HG03280 (cell line): ENCODE data around the gene DIP2C.

Experiments used
- ATAC-seq: cut with Tn5 transposase; IDR thresholded peaks from one replicate; pipeline ENCODE4 v1.9.1; 2021; ENCODE audit warnings: mild to moderate bottlenecking, moderate library complexity; ENCODE audit not compliant: unreplicated experiment

The DIP2C gene

DNA sequence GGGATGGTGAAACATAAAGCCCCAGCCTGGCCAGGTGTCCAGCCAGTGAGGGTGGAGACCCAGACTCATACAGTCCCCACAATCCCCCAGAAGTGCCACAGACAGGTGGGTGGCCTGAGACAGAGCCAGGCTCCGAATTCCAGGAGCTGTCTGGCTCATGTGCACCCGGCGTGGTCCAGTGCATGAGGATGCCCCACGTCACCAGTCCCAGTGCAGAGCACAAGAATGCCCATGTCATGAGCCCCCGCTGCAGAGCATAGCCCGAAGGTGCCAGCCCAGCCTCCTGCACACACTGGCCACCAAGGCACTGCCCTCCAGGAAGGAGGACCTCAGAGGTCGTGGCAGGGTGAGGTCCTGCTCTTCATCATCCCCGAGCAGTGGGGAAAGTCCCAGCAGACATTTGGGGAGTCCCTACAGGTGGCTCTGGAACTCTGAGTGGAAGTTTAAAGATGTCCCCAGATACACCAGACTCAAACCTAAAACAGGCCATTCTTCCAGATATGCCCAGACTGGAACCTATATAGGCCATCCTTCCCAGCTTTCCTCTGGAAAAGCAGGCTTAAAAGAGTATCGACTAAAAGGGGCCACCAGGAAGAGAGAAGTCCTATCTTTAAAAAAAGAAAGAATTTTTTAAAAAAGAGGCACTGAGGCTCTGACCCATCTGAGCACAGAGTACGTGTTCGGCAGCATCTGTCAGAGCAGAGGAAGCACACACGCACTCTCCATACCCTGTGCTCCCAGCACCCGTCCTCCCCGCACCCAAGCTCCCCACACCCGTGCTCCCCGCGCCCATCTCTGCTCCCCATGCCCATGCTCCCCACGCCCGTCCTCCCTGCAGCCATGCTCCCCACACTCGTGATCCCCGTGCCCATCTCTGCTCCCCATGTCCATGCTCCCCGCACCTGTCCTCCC lies 11.5 kb downstream of the DIP2C start:
- no peak for ATAC-seq

DNA sequence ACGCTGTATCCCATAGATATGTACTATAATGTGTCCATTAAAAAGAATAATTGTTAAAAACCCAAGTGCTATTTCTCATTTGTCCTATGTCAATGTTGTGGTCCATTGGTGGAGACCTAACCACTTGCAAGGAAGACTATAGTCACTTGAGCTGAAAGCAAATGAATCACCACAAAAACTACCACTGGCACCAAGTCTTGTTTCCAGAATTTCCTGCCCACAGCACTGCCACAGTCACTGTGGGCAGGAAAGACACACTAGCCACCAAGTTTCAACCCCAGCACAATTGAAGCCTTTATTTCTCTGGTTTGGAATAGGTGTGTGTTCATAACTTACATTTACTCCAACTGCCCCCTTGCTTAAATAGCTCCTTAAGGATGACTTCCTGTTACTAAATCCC lies 12.4 kb downstream of the DIP2C start:
- no peak for ATAC-seq

DNA sequence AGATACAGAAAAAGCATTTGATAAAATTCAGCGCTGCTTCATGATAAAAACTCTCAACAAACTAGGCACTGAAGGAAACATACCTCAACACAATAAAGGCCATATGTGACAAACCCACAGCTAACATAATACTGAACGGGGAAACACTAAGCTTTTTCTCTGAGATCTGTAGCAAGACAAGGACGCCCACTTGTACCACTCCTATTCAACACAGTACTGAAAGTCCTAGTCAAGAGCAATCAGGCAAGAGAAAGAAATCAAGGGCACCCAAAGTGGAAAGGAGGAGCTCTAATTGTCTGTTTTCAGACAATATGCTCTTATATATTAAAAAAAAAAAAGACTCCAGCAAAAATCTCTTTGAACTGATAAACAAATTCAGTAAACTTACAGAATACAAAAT lies 13.3 kb downstream of the DIP2C start:
- ATAC-seq = no peak

DNA sequence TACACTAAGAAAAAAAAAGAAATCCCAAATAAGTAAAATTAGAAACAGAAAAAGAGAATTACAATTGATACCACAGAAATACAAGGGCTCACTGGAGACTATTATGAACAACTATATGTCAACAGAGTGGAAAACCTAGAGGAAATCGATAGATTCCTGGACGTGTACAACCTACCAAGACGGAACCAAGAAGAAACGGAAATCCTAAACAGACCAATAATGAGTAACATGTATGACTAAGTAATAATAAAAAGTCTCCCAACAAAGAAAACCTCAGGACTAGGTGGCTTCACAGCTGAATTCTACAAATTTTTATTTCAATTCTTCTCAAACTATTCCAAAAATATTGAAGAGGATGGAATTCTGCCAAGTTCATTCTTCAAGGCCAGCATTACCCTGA lies 13.9 kb downstream of the DIP2C start:
- no peak for ATAC-seq

DNA sequence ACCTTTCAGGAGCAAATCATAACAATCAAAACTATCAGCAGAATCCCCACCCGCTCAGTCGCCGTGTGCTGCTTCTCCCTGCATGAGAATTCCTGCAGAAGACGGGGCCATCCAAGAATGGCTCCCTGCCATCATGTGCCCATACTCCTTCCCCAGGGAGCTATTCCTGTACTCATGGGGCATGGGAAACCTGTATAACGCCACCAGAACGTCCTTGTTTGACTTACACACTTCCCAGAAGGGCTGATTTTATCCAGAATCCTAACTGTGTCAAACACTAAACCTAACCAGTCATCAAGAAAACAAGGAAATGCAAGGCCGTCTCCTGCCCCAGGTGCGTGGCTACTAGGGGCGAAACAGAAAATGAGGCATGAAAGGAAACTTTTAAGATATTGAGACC lies 16.0 kb downstream of the DIP2C start:
- no peak for ATAC-seq

DNA sequence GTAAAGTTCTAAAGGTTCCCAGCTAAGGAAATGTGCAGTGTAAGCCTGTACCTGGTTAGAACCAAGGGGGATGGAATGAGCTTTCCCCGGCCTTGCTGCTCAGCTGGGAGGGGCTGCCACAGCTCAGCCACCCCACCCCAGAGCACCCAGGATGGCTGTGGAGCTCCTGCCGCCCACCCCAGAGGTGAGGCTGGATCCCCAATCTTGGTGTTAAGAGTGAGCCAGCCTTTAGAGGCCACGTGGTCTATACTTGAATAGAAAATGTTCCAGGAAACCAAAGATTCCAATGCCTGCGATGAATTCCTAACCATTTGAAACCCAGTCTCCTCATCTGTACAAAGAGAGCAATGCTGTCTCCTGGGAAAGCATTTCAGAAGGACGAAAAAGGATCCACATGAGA lies 16.5 kb downstream of the DIP2C start:
- no peak for ATAC-seq

DNA sequence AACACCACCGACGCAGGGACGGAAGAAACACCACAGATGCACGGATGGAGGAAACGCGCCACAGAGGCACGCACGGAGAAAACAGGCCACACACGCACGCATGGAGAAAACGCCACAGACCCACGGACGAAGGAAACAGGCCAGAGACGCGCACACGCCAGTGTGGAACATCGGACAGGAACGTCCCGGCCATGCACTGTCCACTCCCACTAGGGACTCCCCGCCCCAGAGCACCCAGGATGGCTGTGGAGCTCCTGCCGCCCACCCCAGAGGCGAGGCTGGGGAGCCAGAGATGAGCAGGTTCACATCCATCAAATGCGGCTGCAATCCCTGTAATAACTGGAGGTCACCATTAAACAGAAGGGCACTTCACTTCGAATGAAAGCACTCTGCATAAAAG lies 17.3 kb downstream of the DIP2C start:
- no peak for ATAC-seq

DNA sequence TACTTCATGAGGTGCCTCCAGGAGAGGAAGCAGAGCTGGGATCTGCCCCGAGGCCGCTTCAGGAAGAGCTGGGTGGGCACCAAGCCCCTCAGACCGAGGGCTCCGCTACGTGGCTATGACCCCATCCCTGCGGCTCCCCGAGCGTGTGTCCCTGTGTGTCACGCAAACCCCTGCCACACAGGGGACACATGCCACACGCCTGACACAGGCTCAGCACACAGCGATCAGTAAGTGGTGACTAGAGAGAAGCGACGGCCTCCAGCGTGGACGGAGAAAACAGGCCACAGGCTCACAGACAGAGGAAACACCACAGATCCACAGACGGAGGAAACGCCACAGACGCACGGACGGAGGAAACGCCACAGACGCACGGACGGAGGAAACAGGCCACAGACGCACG lies 18.5 kb downstream of the DIP2C start:
- no peak for ATAC-seq

DNA sequence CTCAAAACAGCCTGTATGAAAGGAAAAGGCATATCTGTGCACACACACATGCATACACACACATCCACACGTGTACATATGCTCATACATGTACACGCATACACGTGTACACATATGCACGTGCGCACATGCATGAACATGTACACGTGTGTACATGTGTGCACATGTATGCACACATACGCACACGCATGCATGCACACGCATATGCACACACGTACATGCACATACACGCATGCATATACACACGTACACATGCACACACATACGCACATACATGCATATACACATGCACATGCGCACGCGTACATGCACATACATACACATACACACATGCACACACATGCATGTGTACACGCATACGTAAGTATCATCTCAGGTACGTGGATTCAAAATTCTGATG lies 19.4 kb downstream of the DIP2C start:
- no peak for ATAC-seq

DNA sequence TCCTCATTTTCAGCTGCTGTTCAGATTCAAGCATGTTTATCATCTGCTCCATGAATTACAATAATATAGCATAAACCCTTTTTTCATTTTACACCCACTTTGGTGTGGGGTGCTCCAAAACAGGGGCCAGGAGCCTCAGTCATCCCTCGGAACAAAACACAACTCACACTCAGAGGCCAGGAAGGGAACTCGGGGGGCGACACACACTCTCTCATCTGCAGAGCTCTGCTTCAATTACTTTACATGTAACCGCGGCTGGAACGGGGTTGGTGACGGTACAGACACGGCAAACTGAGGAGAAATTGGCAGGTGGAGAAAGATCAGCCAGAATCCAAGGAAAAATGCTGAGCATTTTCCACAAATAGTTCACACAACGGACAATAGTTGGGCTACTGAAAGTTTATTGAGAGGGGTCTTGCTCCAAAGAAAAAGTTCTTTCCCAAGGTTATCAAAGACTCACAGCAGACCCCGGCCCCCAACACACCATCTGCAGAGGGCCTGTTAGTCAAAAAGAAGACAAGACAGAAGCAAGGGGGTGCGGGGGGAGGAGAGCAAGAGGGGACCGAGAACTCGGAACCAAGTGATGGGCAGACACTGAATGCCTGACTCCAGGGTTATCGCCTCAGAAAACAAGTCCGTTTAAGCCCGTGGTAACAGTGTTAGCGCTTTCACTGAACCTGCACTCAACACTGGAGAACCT lies 20.5 kb downstream of the DIP2C start:
- ATAC-seq = no peak

DNA sequence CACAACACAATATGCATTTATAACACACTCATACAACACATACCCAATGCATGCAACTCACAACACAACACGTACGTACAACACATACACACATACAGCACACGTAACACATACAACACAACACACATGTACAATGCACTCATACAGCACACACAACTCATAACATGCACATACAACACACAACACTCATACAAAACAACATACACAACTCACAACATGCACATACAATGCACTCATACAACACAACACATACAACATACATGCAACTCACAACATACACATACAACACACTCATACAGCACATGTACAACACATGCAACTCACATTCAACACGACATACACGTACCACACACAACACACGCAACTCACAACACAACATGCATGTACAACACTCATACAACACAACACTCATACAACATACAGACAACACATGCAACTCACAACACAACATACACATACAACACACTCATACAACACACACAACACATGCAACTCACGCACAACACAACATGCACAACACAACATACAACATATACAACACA lies 21.8 kb downstream of the DIP2C start:
- ATAC-seq = no peak

DNA sequence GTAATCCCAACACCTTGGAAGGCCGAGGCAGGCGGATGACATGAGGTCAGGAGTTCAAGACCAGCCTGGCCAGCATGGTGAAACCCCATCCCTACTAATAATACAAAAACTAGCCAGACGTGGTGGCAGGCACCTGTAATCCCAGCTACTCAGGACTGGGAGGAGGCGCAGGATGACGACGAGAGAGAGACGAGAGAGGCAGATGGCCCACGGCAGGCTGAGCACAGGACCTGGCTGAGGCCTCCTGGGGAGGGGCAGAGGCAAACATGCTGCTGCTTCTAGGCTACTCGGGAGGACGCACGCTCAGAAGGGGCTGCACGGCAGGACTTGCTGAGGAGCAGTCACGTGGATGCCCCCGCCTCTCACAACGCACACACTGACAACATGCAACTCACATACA lies 22.4 kb downstream of the DIP2C start:
- ATAC-seq = no peak

DNA sequence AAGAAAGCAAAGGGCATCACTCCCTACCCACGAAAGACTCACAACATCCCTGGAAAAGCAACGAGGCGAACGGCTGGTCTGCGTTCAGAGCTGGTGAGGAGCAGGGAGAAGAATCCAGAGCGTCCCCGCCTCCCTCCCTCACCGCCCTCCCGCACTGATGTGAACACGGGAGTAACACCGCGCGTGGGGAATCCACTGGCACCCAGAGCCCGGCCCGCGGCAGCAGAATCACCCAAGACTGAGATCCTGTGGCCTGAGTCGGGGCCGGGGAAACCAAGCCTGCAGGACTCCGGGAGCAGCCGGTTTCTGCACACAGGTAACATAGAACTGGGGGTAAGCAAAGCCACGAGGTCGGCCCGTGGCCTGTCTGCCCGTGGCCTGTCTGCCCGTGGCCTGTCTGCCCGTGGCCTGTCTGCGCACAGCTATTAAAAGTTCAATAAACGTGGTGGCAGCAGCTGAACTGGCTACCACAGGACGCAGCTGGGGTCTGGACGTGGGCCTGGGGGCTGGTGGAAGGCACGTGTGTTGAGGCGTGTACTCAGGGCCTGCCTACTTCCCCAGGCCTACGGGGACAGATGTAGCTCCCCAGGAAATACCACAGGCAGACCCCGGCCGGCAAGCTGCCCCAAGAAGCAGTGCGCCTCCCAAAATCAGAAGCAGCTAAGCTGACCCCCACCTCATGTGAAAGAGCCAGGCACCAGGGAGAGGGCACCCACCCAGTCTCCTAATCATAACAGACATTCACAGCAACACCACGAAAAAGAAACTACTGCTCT lies 23.0 kb downstream of the DIP2C start:
- no peak for ATAC-seq

DNA sequence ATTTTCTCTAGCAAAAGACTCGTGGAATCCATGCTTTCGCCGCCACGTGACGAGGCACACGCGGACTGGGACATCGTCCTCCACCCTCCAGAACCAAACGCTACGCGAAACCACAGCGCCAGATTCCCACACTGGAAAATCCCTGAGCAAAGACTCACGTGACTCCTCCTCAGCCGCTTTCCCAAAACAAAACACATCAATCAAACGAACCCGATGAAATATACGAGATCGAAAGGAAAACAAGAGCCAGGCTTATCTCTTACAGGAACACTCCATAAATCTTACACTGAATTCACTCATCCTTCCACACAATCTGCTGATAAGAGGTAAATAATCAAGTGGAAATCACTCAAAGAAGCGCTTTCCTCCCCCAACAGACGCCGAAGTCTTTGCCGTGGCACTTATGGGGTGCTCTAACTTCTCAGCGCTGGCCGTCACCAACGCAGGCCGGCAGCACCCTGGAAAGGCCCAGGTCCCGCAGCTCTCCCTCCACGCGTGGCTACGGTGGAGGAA lies 23.8 kb downstream of the DIP2C start:
- no peak for ATAC-seq

DNA sequence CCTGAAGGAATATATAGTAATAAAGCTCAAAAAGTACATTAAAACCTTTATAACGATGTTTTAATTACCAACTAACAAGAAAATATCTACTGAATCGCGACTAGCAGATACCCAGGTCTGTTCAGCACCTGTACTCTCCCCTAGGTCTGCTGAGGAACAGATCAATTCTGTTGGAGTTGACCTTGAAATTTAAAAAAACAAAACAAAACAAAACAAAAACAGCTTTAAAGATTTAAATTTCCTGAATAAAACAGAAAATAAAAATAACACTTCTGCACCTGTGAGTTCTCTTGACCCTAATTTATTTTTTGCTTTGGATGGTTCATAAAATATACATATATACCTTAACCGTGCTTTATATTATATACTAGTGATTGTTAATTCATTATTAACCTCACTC lies 24.6 kb downstream of the DIP2C start:
- ATAC-seq = no peak

DNA sequence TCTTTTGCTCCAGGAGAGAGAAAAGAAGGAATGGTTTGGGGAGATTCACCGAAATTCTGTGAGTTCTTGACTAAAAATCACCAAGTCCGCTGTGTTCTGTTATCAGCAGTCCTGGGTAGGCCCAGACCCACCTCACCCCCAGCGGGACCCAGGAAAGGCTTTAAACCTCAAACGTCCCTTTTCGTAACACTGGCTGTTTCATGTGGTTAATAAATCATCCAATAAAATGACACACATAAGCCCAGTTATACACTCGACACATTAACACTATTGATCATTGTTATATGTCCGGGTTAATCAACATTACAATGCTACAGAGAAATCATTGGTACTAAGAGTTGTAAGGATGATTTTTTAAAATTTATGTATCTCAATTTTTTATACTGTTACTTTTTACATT lies 25.2 kb downstream of the DIP2C start:
- ATAC-seq = no peak

DNA sequence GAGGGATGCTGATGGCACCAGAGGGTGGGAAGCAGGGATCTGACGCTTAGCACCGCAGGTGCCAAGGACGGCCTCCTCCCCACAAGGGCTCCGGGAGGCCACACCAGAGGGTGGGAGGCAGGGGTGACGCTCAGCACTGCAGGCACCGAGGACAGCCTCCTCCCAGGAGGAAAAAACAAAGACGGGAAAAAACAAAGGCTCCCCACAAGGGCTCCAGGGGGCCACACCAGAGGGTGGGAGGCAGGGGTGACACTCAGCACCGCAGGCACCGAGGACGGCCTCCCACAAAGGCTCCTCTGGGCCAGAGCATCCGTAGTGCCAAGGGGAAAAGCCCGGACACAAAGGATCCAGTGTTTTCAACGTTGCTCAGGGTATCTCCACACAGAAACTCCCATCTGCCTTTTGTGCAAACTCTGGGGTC lies 25.6 kb downstream of the DIP2C start:
- ATAC-seq = no peak

DNA sequence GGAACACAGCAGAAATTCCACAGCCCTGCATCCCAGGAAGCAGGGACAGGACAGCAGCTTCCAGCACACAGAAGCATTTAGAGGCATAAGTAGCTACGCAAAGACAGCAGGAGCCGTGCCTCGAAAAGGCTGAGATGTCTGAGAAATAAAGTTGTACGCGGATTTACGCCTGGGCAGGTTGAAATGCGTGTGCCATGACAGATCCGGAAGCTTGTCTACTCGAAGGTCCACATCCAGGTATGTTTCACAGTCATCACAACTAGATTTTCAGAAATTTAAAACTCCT lies 26.1 kb downstream of the DIP2C start:
- ATAC-seq = no peak

DNA sequence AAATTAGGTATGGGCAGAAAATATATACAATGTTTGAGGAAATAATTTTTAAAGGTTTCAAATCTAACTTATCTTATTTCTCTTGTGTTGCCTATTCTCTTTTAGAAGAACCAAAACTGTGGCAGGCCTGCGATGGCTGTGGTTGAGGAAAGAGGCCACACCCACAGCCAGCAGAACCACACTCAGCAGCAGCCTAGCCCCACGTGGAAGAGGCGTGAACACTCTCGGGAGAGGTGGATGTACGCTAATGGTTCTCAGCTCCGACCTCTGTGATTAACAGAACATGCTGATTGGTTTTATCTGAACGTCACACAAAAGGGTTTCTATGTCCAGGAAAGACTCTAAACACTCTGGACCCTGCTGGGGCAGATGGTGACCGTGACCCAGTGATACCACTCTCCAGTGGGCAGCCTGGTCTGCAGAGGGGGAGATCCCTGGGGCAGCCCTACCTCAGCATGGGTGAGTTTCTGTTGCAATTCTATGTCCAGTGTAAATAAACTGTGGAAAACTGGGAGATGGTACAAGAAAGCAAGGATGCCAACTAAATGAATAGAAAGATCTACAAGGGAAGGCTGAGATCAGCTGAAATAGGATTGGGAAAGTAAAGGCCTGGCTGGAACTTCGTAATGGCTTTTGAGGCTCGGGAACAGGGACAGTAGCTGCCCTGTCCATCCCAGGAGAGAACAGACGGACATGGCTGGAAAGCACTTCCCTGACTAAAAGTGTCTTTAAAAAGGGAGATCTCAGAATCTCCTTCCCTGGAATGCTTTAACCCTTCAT lies 26.6 kb downstream of the DIP2C start:
- no peak for ATAC-seq

DNA sequence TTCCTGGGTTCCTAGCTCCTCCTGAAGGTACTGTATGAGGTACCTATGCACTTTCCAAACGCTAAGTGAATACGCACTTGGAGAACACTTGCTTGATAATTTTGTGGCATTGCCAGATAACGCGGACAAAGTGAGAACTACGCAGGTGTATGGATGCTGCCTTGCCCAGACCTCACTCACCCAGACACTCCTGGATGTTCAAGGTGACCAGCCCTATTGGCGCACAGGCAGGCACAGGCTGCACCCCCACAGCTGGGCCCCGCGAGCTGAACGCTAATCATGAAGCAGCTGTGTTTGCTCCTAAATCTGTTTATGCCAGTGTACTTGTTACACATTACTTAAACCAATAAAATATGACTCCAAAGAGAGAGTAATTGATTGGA lies 27.3 kb downstream of the DIP2C start:
- ATAC-seq = no peak
